Stomach (tissue), 9 donors: ENCODE measurements around the gene PCDHGA3. TPM values are rescaled to one million over a fixed set of nuclear protein-coding genes. Genes with fewer than 3 reads are reported as not detected.

Experiments
- DNase-seq, 2 donors: peaks; one replicate each; pipeline versions ENCODE4 v3.0.0 to v3.0.0-alpha.2; 2013 to 2019
- H3K27ac ChIP-seq, 5 donors: fragments of 200-600 bp in 4 of 5; sonication (generic) in 4 of 5; one replicate each; pipeline ENCODE4 v1.5.1; 2013 to 2019; ENCODE audit warnings: mild to moderate bottlenecking in 1 of 5, moderate library complexity in 1 of 5
- H3K27me3 ChIP-seq, 3 donors: fragments of 200-600 bp; sonication (generic); one replicate each; pipeline ENCODE4 v1.5.1; 2017 to 2019; ENCODE audit warnings: mixed run types in 1 of 3
- H3K36me3 ChIP-seq, 4 donors: fragments of 200-600 bp; sonication (generic); 1 replicate in 3 of 4; 2 replicates in 1 of 4; pipeline ENCODE4 v1.5.1; 2016 to 2019
- H3K4me1 ChIP-seq, 4 donors: fragments of 200-600 bp; sonication (generic); one replicate each; pipeline ENCODE4 v1.5.1; 2016 to 2019
- H3K4me3 ChIP-seq, 4 donors: fragments of 200-600 bp; sonication (generic) in 3 of 4; one replicate each; pipeline ENCODE4 v1.5.1; 2016 to 2019; ENCODE audit warnings: mild to moderate bottlenecking in 1 of 4
- H3K9me3 ChIP-seq, 4 donors: fragments of 200-600 bp; sonication (generic); one replicate each; pipeline ENCODE4 v1.5.1; 2016 to 2019
- CTCF ChIP-seq, 7 experiments: fragments of 450-650 bp in 4 of 7; fragments of 200-600 bp in 3 of 7; sonication (generic) in 3 of 7; IDR thresholded peaks; one replicate each; pipeline ENCODE4 v1.5.1; 2016 to 2019; ENCODE audit warnings: antibody characterized with exemption in 7 of 7, control low read depth in 2 of 7, mild to moderate bottlenecking in 1 of 7
- EP300 ChIP-seq: sonication (generic); formaldehyde crosslinking; IDR thresholded peaks from one replicate; pipeline ENCODE4 v1.6.1; 2017; ENCODE audit warnings: antibody characterized with exemption
- POLR2A ChIP-seq, 4 donors: fragments of 450-650 bp; IDR thresholded peaks; one replicate each; pipeline ENCODE4 v1.6.1; 2016; ENCODE audit warnings: antibody characterized with exemption in 4 of 4, control low read depth in 2 of 4, mild to moderate bottlenecking in 1 of 4, moderate library complexity in 1 of 4
- POLR2AphosphoS5 ChIP-seq, 3 donors: sonication (generic); formaldehyde crosslinking; IDR thresholded peaks; one replicate each; pipeline ENCODE4 v1.6.1; 2016; ENCODE audit warnings: antibody characterized with exemption in 3 of 3
- WGBS, 5 donors: extraction: QIAGEN DNeasy Blood & Tissue Kit in 3 of 5; methylation state at CpG; one replicate each; pipeline versions ENCODE4 v1.1.5 to v1.1.7; 2013 to 2018; 5-methylcytosine and 5-hydroxymethylcytosine counted together
- intact Hi-C: fragments of 100-400 bp; cut with DNase I; formaldehyde crosslinking; loops from one replicate; pipeline ENCODE4 v1.15.1; 2023; ENCODE audit warnings: low total_unique reads
- polyA plus RNA-seq, 3 donors: library from polyadenylated mRNA; stranded (reverse); fragments of 200-250 nt; gene quantifications; one replicate each; pipeline ENCODE4 v1.2.3, GENCODE V29; 2013
- total RNA-seq, 5 donors: library from RNA; depleted of rRNA; stranded (reverse); fragments of >200 nt; gene quantifications; one replicate each; pipeline versions ENCODE4 v1.1.0 to v1.2.3, GENCODE V29; 2014 to 2016
- donor health status: healthy with polysubstance abuse.
- donor health status: Bipolar disorder and iron deficiency.
- donor health status: healthy.

Gene PCDHGA3
- total and polyA plus RNA-seq, 8 donors = 0.08 to 6.7 (median 1.1) TPM; not detected in 3

DNA sequence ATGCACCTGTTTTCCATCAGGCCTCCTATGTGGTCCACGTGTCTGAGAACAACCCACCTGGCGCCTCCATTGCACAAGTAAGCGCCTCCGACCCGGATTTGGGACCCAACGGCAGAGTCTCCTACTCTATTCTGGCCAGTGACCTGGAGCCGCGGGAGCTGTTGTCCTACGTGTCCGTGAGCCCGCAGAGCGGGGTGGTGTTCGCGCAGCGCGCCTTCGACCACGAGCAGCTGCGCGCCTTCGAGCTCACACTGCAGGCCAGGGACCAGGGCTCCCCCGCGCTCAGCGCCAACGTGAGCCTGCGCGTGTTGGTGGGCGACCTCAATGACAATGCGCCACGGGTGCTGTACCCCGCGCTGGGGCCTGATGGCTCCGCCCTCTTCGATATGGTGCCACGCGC is 8.0 kb downstream of the PCDHGA3 start:
- TF ChIP-seq EP300 (no peak), POLR2AphosphoS5 (IDR thresholded peaks at IDR 0.05) (no peak), POLR2A (IDR thresholded peaks at IDR 0.05) (no peak), CTCF (IDR thresholded peaks at IDR 0.05) (no peak)
- no peak for DNase-seq
- Histone ChIP-seq H3K27me3 (peaks cover 0 to 71% (median 5%) of the 10 kb centered on the region in 3 donors), H3K27ac (no peak overlapping the region), H3K4me3 (no peak overlapping the region), H3K4me1 (no peaks in the 10 kb centered on the region), H3K36me3 (peaks cover 0 to 8% (median 0%) of the 10 kb centered on the region in 4 donors), H3K9me3 (peaks cover 31 to 97% (median 86%) of the 10 kb centered on the region in 4 donors)
- intact Hi-C loops = no loop called here
- WGBS, 5 donors = 30 to 56% (median 38%) methylated on average over 6 to 34 of the region's 36 CpGs

DNA sequence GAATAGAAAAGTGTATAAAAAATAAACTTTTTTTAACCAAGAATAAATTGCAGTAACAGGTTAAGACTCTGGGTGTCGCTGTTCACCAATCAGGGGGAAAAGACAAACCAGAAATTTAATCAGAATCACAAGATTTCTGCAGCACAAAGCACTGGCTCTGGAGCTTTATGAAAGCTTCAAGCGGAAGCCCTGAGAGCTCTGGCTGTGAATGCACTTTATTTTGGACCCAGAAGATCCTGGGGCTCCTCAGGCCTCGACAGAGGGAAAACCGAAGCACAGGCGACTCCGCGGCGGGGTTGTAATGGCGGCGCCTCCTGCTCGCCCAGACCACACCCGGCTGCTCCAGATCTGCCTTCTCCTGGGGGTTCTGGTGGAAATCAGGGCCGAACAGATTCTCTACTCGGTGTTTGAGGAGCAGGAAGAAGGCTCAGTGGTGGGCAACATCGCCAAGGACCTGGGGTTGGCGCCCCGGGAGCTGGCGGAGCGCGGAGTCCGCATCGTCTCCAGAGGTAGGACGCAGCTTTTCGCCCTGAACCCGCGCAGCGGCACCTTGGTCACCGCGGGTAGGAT is 11.4 kb downstream of the PCDHGA3 start, which contains the start of gene PCDHGA4:
TSS of gene PCDHGA4 (plus strand) at position 122 of the 570 bp plus-strand sequence. CDS start at position 209, 87 bp downstream.
- intact Hi-C loops = no loop called here
- Histone ChIP-seq H3K36me3 (peaks cover 0 to 6% (median 0%) of the 10 kb centered on the region in 4 donors), H3K9me3 (peaks cover 33 to 97% (median 87%) of the 10 kb centered on the region in 4 donors), H3K27ac (no peak within 1 kb of the TSS), H3K4me3 (peak within 1 kb of the TSS; percentile 23 to 28 (median 24)), H3K4me1 (no peaks in the 10 kb centered on the region), H3K27me3 (peaks cover 0 to 63% (median 9%) of the 10 kb centered on the region in 3 donors)
- WGBS, 5 donors = 14 to 24% (median 17%) methylated on average over 21 to 29 of the region's 29 CpGs
- TF ChIP-seq EP300 (no peak), POLR2AphosphoS5 (IDR thresholded peaks at IDR 0.05) (no peak), CTCF (IDR thresholded peaks at IDR 0.05) (peak in 2 of 7 experiments; percentile 10 to 23), POLR2A (IDR thresholded peaks at IDR 0.05) (no peak)
- no peak for DNase-seq

DNA sequence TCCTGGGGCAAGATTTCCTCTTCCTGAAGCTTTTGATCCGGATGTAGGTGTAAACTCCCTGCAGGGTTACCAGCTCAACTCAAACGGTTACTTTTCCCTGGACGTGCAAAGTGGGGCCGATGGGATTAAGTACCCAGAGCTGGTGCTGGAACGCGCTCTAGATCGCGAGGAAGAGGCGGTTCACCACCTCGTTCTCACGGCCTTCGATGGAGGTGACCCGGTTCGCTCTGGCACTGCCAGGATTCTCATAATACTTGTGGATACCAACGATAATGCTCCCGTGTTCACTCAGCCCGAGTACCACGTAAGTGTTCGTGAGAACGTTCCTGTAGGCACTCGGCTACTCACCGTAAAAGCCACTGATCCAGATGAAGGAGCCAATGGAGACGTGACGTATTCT is 12.0 kb downstream of the PCDHGA3 start:
- Histone ChIP-seq H3K36me3 (peaks cover 0 to 6% (median 0%) of the 10 kb centered on the region in 4 donors), H3K27me3 (peaks cover 0 to 63% (median 12%) of the 10 kb centered on the region in 3 donors), H3K4me3 (peak overlapping the region in 1 of 4 donors; percentile 23), H3K4me1 (no peaks in the 10 kb centered on the region), H3K9me3 (peaks cover 35 to 97% (median 87%) of the 10 kb centered on the region in 4 donors), H3K27ac (no peak overlapping the region)
- TF ChIP-seq POLR2A (IDR thresholded peaks at IDR 0.05) (no peak), POLR2AphosphoS5 (IDR thresholded peaks at IDR 0.05) (no peak), EP300 (no peak), CTCF (IDR thresholded peaks at IDR 0.05) (no peak)
- DNase-seq = no peak
- 50 to 67% (median 53%) methylated on average over 18 to 24 of the region's 24 CpGs for WGBS, 5 donors
- intact Hi-C loops = no loop called here

DNA sequence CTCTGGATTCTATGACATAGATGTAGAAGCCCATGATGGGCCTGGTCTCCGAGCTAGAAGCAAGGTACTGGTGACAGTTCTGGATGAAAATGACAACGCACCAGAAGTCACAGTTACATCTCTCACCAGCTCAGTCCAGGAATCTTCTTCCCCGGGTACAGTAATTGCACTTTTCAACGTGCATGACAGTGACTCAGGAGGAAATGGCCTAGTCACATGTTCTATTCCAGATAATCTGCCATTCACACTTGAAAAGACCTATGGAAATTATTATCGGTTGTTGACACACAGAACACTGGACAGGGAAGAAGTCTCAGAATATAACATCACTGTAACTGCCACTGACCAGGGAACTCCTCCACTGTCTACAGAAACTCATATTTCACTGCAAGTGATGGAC is 12.5 kb downstream of the PCDHGA3 start:
- peaks cover 0 to 6% (median 0%) of the 10 kb centered on the region in 4 donors for H3K36me3 ChIP-seq
- 67 to 72% (median 69%) methylated on average over 5 of the region's 5 CpGs for WGBS, 5 donors
- no peak overlapping the region for H3K27ac ChIP-seq
- peaks cover under 1 to 63% (median 12%) of the 10 kb centered on the region in 3 donors for H3K27me3 ChIP-seq
- peaks cover 36 to 97% (median 87%) of the 10 kb centered on the region in 4 donors for H3K9me3 ChIP-seq
- H3K4me1 ChIP-seq = no peaks in the 10 kb centered on the region
- no peak overlapping the region for H3K4me3 ChIP-seq
- intact Hi-C loops = no loop called here
- no peak for TF ChIP-seq EP300
- no peak for TF ChIP-seq CTCF (IDR thresholded peaks at IDR 0.05)
- no peak for TF ChIP-seq POLR2AphosphoS5 (IDR thresholded peaks at IDR 0.05)
- TF ChIP-seq POLR2A (IDR thresholded peaks at IDR 0.05) = no peak
- DNase-seq = no peak
